Activated effector memory CD4-positive, alpha-beta T cell treated with Interleukin-2 at 50 U/mL for 16 hours (primary cell): ENCODE results near the gene TENM4.

ENCODE experiments used
- DNase-seq: peaks from one replicate; pipeline ENCODE4 v3.0.0-alpha.2; 2020

TENM4 gene

GRCh38 chr11:78952890-78953289, 487.9 kb downstream of the TENM4 start:
- DNase-seq, result no peak

DNA sequence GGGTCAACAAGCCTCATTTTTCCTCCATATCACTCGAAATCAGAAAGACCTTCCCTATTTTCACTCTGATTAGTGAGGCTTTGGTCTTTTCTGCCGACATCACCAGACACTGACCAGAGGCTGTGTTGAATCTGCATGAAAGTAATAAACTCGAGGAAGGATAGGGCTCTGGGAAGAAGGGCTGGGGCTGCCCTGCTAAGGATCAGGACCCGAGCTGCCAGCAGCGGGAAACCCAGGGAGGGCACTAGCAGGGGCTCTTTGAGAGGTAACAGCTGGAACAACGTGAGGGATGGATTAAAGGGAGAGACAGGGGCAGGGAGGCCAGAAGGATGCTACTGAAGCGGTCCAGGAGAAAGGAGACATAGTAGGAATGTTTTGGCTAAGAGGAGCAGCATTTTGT, 488.7 kb downstream of the TENM4 start:
- no peak for DNase-seq

DNA sequence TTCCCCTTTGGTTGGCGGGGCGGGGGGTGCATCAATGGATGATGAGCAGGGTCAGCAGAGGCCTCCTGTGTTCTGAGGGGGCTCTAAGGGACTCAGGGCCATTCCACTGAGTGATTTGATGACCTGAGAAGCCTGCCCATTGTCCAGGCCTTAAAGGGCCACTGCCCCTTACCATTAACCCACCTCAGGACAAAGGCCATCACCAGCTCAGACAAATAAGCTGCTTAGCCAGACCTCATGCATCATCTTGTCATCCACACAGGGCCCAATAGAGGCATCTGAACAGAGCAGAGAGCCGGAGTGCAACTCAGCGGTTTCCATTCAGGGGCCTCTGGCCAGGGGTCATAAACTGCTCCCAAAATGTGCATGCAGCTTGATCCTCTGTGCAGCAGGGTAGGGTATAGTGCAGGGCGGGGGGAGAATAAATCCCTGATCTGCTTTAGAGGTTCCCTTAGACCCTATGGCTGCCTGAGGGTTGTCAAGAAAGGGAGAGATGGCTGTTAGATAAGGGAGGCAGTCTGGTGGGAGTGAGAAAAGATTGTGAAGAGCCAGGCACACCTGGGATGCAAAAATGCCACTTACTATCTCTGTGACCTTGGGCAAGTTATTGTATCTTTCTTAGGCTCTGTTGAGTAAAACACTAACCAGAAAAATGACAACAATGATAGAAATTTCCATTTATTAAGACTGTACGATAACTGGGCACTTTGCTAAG, 490.7 kb downstream of the TENM4 start:
- no peak for DNase-seq

DNA sequence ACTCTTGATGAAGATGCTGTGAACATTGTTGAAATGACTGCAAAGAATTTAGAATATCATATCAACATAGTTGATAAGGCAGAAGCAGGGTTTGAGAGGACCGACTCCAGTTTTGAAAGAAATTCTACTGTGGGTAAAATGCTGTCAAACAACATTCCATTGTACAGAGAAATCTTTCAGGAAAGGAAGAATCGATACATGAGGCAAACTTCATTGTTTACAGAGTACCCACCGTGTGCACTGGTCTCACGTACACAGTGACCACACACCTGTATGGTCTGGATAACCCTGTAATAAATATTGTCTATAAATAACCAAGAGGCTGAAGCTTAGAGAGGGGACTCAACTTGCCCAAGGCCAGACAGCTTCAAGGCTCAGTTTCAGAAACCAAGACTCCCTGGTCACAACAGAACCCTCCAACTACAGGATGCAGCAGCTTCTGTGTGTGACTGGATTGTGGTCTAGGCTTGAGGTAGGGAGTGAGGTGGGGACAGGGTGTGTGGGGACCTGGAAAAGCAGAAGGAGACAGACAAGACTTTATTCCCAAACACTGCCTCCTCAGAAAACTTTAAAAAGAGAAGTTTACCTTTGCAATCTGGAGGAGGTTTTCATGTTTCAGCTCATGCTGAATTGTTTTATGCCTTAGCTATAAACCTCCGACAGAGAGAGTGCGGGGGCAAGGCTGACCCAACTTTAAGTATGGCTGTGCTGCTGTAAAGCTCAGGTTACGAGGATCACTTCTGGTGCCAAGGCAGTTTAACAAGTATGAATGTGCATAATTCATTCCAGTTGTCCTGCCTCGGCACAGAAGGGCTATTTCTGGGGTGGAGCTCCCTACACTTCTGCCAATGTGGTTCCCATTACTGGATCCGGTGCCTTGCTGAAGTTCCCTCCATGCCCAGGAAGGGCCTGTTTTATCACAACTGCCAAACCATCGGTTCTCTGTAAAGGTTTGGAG, 493.6 kb downstream of the TENM4 start:
- no peak for DNase-seq

DNA sequence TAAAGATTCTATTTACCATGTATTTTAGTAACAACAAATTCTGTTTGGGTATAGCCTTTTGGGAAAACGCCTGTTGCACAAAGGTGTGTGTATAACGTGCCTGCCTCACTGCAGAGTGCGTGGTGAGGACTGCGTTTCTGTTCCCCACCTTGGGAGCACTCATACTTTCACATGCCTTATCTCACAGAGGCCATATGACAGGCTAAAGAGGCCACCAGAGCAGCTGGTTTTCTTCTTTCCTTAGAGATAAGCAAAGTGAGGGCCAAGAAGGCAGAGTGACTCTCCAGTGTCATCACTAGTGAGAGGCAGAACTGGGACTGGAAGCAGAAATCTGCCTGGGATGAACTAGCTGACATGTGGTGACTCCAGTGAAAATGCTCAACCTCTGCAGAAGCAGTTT, 497.0 kb downstream of the TENM4 start:
- DNase-seq, result no peak

DNA sequence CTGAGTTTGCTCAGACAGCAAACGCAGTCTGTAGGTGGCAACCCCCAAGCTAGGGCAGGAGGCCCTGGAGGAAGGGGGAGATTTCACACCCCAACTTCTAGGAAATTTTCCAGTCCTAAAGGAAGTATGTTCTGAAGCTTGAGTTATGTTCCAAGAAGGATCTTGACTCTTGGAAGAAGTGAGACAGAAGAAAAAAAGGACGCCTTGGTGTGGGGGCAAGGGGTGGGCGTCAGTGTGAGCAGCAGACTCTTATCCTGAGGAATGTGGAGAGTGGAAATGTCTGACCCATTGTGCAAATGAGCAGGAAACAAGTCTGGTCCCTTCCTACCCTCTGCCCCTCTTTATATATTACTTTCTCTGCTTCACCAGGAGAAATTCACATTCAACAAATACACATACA, 497.7 kb downstream of the TENM4 start:
- no peak for DNase-seq

DNA sequence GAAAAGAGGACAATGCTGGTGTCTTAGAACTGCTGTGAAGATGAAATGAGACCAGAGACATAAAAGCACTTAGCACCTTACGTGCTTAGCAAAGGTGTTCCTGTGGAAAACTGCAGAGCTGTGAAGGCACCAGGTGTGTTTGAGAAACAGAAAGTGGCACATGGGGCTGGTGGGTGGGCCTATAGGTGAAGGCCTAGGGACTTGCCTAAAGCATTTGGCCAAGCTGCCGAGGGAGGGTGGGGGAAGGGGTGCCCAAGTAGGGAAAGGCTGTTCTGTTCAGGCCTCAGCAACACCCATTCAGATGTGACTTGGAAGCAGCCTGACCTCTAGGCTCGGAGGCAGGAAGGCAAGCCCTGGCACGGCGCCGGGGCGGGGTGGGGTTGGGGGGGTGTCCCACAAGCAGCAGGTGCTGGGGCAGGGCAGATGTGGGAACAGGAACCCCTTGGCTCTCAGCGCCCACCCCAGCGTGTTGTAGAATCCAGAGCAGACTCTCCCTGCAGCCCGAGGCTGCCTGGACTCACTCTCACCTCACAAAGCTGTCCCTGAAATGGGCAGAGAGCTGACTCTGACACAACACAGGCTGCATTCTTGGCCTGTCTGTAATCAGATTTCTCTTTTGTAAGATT, 499.5 kb downstream of the TENM4 start:
- DNase-seq, result no peak

DNA sequence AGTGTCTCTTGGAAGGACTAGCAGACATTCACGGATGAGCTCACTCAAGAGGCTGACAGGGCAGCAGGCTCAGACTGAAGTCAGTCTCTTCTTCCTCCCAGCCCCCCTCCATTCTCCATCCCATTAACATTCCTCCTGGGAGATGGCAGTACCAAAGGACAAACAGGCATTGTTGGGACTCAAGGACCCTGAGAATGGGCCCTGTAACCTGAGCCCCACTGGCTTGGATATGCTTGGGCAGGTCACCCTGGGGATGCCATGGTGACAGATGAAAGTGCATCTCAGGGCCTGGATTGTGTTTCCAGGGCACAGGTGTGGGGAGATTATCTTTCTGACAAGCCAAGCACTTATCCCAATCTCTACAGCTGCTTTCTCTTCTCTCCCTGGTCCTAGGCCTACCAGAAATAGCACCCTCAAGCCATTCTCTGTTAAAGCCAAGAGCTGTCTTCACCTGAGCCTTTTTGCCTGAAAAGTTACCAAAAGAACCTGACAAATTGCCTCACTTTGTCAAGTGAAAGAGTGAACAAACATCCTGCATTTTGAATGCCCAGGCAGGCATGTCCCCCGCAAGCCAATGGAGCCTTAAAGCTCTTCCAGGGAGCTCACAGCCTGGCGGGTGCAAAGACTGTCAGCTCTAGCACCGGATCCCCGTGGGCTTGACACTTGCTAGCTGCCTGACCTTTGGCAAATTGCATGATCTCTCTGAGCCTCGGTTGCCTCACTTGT, 500.2 kb downstream of the TENM4 start:
- no peak for DNase-seq

DNA sequence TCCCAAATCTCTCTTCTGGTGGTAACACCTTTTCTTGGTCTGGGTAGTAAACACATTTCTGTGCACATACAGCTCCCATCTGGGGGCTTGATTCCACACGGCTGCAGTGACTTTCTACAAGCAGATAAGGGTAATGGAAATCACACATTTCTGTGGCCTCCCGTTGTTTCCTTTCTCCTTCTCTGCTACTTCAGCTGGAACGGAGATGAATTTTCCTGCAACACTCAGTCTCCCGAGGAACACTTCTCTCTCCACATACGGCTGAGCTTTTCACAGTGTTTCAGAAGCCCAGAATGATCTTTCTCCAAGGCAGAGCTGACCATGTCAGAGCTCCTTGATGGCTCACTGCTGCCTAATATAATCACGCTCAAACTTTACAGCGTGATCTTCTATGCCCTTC, 501.9 kb downstream of the TENM4 start:
- no peak for DNase-seq

DNA sequence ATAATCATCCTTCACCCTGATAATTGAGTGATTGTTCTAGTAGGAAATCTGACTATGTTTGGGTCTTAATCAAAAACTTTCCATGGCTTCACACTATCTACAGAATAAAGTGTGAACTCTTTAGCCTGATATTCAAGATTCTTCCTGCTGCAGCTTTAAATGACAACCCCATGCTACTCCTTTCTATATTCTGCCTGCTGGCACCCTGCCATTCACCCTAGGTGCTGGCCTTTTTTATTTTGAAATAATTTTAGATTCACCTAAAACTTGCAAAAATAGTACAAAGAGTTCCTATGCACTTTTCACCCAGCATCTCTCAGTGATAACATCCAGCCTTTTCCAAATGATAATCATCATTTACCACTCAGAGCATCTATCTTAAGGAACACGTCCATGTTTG, 502.8 kb downstream of the TENM4 start:
- DNase-seq, result no peak

DNA sequence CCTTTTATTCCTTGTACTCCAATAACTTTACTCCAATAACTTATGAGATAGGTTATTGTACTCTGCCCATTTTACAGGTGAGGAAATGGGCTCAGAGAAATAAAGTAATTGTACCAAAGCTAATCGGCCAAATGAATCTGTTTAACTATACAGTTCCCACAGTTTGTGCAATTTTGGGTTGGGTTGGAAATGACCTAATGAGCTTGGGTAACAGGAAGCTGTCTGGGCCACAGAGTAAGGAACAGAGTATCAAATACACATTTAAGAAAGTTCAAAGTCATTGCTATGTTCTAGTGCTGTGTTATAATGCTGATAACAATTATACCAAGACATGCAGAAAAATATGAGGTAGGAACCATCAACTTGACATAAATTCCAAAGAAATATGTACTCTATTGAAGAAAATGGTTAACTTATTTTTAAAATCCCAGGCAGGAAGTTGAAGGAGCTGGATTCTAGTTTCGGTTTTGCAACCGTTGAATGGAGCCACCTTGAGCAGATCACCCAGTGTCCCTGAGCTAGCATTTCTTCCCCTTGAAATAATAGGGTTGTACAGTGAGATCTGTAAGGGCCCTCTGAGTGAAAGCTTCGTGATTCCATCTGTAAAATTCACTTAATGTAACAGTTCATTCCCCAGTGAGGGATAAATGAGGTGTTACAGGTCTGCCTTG, 505.3 kb downstream of the TENM4 start:
- DNase-seq, result no peak

DNA sequence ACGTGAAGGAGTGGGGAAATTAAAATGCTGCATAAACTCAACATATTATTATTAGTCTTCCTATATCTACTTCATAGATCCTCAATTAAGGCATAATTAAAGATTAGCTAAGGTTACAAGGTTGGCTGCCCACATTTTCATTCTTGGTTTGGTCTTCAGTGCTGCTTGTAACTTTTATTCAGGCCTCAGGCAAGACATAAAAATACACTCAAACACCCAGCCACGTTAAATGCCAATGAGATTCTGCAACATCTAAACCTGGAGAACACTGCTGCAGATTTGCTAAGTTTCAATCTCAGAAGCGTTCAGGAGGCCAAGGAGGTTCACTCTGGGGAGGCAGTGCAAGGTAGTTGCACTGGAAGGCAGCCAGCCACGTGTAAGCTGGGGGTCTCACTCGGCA, 507.5 kb downstream of the TENM4 start:
- DNase-seq, result no peak

- no peak for DNase-seq
Observed at GRCh38 chr11:78932757-78933156, 508.1 kb downstream of the TENM4 start.

DNA sequence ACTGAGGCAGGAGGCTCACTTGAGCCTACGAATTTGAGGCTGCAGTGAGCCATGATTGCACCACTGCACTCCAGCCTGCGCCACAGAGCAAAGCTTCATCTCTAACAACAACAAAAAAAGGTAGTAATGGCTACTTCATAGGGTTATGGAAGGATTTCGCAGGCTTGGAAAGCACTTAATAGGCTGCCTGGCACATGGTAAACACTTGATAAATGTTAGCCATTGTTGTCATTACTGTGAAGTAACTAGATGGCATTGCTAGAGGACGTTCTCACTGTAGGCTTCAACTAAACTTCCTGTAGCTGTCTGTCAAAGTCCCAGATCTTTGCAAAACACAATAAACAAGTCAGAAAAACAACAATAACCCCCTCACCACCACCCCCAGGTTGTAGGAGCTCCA, 508.9 kb downstream of the TENM4 start:
- DNase-seq, result no peak

GRCh38 chr11:78930810-78931523, 509.9 kb downstream of the TENM4 start:
- no peak for DNase-seq

GRCh38 chr11:78929906-78930220, 511.0 kb downstream of the TENM4 start:
- no peak for DNase-seq

DNA sequence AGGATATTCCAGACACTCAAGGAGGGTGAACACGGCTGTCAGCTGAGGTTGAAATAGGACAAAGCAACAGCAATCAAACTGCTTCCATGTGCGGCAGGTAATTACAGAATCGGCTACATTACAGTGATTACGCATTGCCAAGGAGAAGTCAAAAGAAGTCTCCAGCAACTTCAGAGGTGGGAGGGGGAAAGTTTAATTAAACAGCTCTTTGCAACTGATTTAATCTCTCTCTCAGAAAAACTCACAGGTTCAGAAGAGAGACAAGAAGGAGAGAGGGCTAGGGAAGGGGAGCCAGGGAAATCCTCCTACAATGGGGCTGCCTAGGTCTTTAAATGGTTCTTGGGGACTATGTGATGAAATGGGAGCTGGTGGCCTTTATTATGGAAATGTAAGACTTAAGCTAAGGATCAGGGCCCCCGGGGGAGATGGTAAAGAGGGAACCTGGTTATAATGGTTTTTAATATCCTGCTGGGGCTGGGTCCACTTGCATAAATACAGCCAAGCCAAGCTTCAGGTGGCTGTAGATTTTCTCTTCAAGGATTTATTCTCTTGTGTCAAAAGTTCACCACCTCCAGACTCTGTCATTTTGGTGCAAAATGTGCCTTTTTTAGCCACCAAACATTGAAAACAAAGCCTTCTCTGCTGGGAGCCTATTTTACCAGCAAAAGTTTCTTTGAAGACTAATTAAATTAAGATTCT, 511.5 kb downstream of the TENM4 start:
- DNase-seq, result no peak

DNA sequence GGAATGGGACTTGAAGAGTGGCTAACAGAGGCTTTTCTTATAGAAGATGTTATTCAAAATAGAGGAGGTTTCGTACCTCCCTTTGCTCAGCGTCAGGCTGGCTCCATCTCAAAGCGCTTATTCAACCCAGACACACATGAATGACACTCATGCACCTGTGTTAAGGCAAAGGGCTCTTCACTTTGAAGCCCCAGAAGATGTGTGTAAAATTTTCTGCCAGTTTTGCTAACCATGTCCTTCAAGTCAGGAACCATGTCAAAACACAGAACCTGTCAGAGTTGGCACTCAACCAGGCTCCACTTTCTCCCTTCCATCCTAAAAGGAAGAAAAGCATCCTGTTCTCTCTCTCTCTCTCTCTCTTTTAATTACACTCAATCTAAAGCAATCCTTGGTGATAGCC, 513.3 kb downstream of the TENM4 start:
- no peak for DNase-seq

DNA sequence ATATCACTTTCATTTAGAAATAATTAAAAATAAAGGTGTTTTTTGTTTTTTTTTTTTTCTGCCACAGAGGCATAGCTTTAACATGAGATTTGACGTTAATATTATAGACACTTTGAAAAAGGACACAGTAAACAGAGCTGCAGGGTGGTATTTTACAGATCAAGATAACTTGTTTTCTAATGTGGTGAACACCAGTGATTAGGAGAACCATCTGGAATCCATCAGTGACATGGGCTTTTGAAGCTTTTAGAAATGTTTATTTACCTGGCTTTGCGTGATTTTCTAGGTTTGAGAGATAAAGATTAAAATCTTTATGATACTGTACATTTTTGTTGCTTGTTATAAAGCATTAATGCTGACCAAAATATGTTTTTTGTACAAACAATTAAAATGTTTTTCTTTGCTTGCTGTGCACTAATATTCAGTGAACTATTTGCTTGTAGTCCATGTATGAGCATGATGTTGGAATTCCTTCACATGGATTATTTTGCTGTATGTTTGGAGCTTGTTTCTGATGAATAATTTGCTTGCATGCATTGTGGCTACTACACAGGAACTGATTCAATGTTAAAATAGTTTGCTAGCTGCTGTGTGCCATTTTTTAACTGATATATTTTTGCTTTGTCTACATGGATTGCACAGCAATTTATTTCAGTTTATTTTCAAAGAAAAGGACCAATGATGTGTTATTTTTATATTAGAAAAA, 514.0 kb downstream of the TENM4 start:
- no peak for DNase-seq

- DNase-seq, result no peak
Observed at GRCh38 chr11:78925387-78925786, 515.4 kb downstream of the TENM4 start.
